Measurements from ENCODE around the gene GABRD.

GABRD gene

GRCh38 chr1:1996207-1996651 lies 22.9 kb upstream of the GABRD start:
- FAIRE-seq (no peak), DNase-seq (ENCODE audit: insufficient read length, low spot score) (no peak)
- no peak for TF ChIP-seq POU2F2 (IDR thresholded peaks at IDR 0.05; ENCODE audit: low read depth, low read length)
- no peak for TF ChIP-seq TAF1 (IDR thresholded peaks at IDR 0.05; ENCODE audit: low read depth, low read length)
- TF ChIP-seq POLR2AphosphoS5 (IDR thresholded peaks at IDR 0.05; ENCODE audit: low read depth, low read length), result no peak
- TF ChIP-seq SPI1 (IDR thresholded peaks at IDR 0.05; ENCODE audit: low read depth, low read length), result no peak
- no peak for TF ChIP-seq PAX5 (IDR thresholded peaks at IDR 0.05; ENCODE audit: insufficient read depth, low read length, severe bottlenecking)
- TF ChIP-seq POLR2A (IDR thresholded peaks at IDR 0.05; ENCODE audit: low read depth, low read length), result no peak

GRCh38 chr1:1997576-1997975 lies 21.6 kb upstream of the GABRD start:
- no peak for TF ChIP-seq TAF1 (IDR thresholded peaks at IDR 0.05; ENCODE audit: low read depth, low read length)
- no peak for TF ChIP-seq SPI1 (IDR thresholded peaks at IDR 0.05; ENCODE audit: low read depth, low read length)
- no peak for TF ChIP-seq POLR2A (IDR thresholded peaks at IDR 0.05; ENCODE audit: low read depth, low read length)
- no peak for TF ChIP-seq POU2F2 (IDR thresholded peaks at IDR 0.05; ENCODE audit: low read depth, low read length)
- TF ChIP-seq POLR2AphosphoS5 (IDR thresholded peaks at IDR 0.05; ENCODE audit: low read depth, low read length), result no peak
- no peak for TF ChIP-seq PAX5 (IDR thresholded peaks at IDR 0.05; ENCODE audit: insufficient read depth, low read length, severe bottlenecking)
- DNase-seq (ENCODE audit: insufficient read length, low spot score), result no peak
- FAIRE-seq, result no peak

- no peak for FAIRE-seq
- no peak for DNase-seq (ENCODE audit: insufficient read length, low spot score)
- no peak for TF ChIP-seq POU2F2 (IDR thresholded peaks at IDR 0.05; ENCODE audit: low read depth, low read length)
These were observed 18.7 kb upstream of the GABRD start for GRCh38 chr1:2000432-2000831.

- FAIRE-seq (no peak), DNase-seq (ENCODE audit: insufficient read length, low spot score) (no peak)
- TF ChIP-seq POU2F2 (IDR thresholded peaks at IDR 0.05; ENCODE audit: low read depth, low read length), result no peak
- no peak for TF ChIP-seq PAX5 (IDR thresholded peaks at IDR 0.05; ENCODE audit: insufficient read depth, low read length, severe bottlenecking)
- TF ChIP-seq POLR2A (IDR thresholded peaks at IDR 0.05; ENCODE audit: low read depth, low read length), result no peak
- TF ChIP-seq POLR2AphosphoS5 (IDR thresholded peaks at IDR 0.05; ENCODE audit: low read depth, low read length), result no peak
- TF ChIP-seq TAF1 (IDR thresholded peaks at IDR 0.05; ENCODE audit: low read depth, low read length), result no peak
- TF ChIP-seq SPI1 (IDR thresholded peaks at IDR 0.05; ENCODE audit: low read depth, low read length), result no peak
These were observed 18.3 kb upstream of the GABRD start for GRCh38 chr1:2000850-2001249.

GRCh38 chr1:2001773-2002411 lies 17.3 kb upstream of the GABRD start:
- TF ChIP-seq POLR2A (IDR thresholded peaks at IDR 0.05; ENCODE audit: low read depth, low read length) (no peak), POLR2AphosphoS5 (IDR thresholded peaks at IDR 0.05; ENCODE audit: low read depth, low read length) (no peak), PAX5 (IDR thresholded peaks at IDR 0.05; ENCODE audit: insufficient read depth, low read length, severe bottlenecking) (no peak), TAF1 (IDR thresholded peaks at IDR 0.05; ENCODE audit: low read depth, low read length) (no peak), POU2F2 (IDR thresholded peaks at IDR 0.05; ENCODE audit: low read depth, low read length) (no peak), SPI1 (IDR thresholded peaks at IDR 0.05; ENCODE audit: low read depth, low read length) (no peak)
- DNase-seq (ENCODE audit: insufficient read length, low spot score) (no peak), FAIRE-seq (no peak)

GRCh38 chr1:2003541-2004131 lies 15.5 kb upstream of the GABRD start, which contains the start of gene CFAP74:
Gene CFAP74 (minus strand): TSS chr1:2003786. CDS start chr1:1990956, 12,830 bp downstream.
- no peak for TF ChIP-seq PAX5 (IDR thresholded peaks at IDR 0.05; ENCODE audit: insufficient read depth, low read length, severe bottlenecking)
- no peak for TF ChIP-seq POU2F2 (IDR thresholded peaks at IDR 0.05; ENCODE audit: low read depth, low read length)
- no peak for TF ChIP-seq SPI1 (IDR thresholded peaks at IDR 0.05; ENCODE audit: low read depth, low read length)
- no peak for TF ChIP-seq TAF1 (IDR thresholded peaks at IDR 0.05; ENCODE audit: low read depth, low read length)
- TF ChIP-seq POLR2AphosphoS5 (IDR thresholded peaks at IDR 0.05; ENCODE audit: low read depth, low read length), result no peak
- TF ChIP-seq POLR2A (IDR thresholded peaks at IDR 0.05; ENCODE audit: low read depth, low read length), result no peak
- DNase-seq (ENCODE audit: insufficient read length, low spot score) (no peak), FAIRE-seq (no peak)

- TF ChIP-seq PAX5 (IDR thresholded peaks at IDR 0.05; ENCODE audit: insufficient read depth, low read length, severe bottlenecking), result no peak
- no peak for TF ChIP-seq TAF1 (IDR thresholded peaks at IDR 0.05; ENCODE audit: low read depth, low read length)
- no peak for TF ChIP-seq POLR2AphosphoS5 (IDR thresholded peaks at IDR 0.05; ENCODE audit: low read depth, low read length)
- TF ChIP-seq POLR2A (IDR thresholded peaks at IDR 0.05; ENCODE audit: low read depth, low read length), result no peak
- no peak for TF ChIP-seq SPI1 (IDR thresholded peaks at IDR 0.05; ENCODE audit: low read depth, low read length)
- no peak for TF ChIP-seq POU2F2 (IDR thresholded peaks at IDR 0.05; ENCODE audit: low read depth, low read length)
- DNase-seq (ENCODE audit: insufficient read length, low spot score) (no peak), FAIRE-seq (no peak)
These were observed 14.3 kb upstream of the GABRD start for GRCh38 chr1:2004856-2005255.

- FAIRE-seq, result no peak
- DNase-seq (ENCODE audit: insufficient read length, low spot score), result no peak
- TF ChIP-seq POU2F2 (IDR thresholded peaks at IDR 0.05; ENCODE audit: low read depth, low read length), result no peak
- no peak for TF ChIP-seq PAX5 (IDR thresholded peaks at IDR 0.05; ENCODE audit: insufficient read depth, low read length, severe bottlenecking)
- no peak for TF ChIP-seq SPI1 (IDR thresholded peaks at IDR 0.05; ENCODE audit: low read depth, low read length)
- no peak for TF ChIP-seq POLR2A (IDR thresholded peaks at IDR 0.05; ENCODE audit: low read depth, low read length)
- no peak for TF ChIP-seq TAF1 (IDR thresholded peaks at IDR 0.05; ENCODE audit: low read depth, low read length)
- TF ChIP-seq POLR2AphosphoS5 (IDR thresholded peaks at IDR 0.05; ENCODE audit: low read depth, low read length), result no peak
These were observed 9.8 kb upstream of the GABRD start for GRCh38 chr1:2009101-2010053.

GRCh38 chr1:2014181-2014580 lies 5.0 kb upstream of the GABRD start:
- DNase-seq (ENCODE audit: insufficient read length, low spot score), result no peak
- TF ChIP-seq POU2F2 (IDR thresholded peaks at IDR 0.05; ENCODE audit: low read depth, low read length) (no peak), POLR2A (IDR thresholded peaks at IDR 0.05; ENCODE audit: low read depth, low read length) (no peak), SPI1 (IDR thresholded peaks at IDR 0.05; ENCODE audit: low read depth, low read length) (no peak)
- FAIRE-seq, result no peak

All from GM12891 (cell line).